Nephron progenitor cell (in vitro differentiated cells): Measurements from ENCODE around the gene CHST13.

ENCODE experiments used
- DNase-seq: peaks from one replicate; pipeline ENCODE4 v3.0.0; 2021
- H3K27ac Mint-ChIP-seq: 2 replicates; pipeline ENCODE4 v1.8.0; 2021; ENCODE audit warnings: mild to moderate bottlenecking, moderate library complexity, mixed read lengths
- H3K27me3 Mint-ChIP-seq: 2 replicates; pipeline ENCODE4 v1.8.0; 2021; ENCODE audit warnings: mild to moderate bottlenecking, low read depth, mixed read lengths; ENCODE audit not compliant: poor library complexity
- H3K36me3 Mint-ChIP-seq: 2 replicates; pipeline ENCODE4 v1.8.0; 2021; ENCODE audit warnings: low read depth, mixed read lengths
- H3K4me1 Mint-ChIP-seq: 2 replicates; pipeline ENCODE4 v1.8.0; 2021; ENCODE audit warnings: mixed read lengths
- H3K4me3 Mint-ChIP-seq: 2 replicates; pipeline ENCODE4 v1.8.0; 2021; ENCODE audit warnings: mild to moderate bottlenecking, moderate library complexity, mixed read lengths
- H3K9me3 Mint-ChIP-seq: 2 replicates; pipeline ENCODE4 v1.8.0; 2021; ENCODE audit warnings: mild to moderate bottlenecking, moderate library complexity, mixed read lengths
- TF ChIP-seq, protein P1 (sequence below): fragments of 200-600 bp; sonication (generic); IDR thresholded peaks from 2 replicates; pipeline ENCODE4 v1.5.0; 2021; ENCODE audit warnings: antibody characterized with exemption

Gene CHST13

DNA sequence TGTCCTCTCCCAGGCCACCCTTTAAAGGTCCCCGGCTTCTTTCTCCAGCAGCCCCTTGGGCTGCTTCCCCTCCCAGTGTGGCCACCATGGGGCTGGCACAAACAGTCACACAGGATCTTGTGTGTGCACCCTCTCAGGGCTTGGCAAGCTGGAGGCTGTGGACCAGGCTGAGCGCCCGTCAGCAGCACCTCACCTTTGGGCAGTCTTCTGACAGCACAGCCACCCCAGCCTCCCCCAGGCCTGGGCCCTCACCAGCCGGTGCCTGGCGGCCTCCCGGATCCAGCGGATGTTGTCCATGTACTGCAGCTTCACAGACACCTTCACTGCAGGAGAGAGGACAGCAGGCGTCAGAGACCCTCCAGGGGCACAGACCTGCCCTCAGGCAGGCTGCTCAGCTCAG is 28.2 kb upstream of the CHST13 start:
- H3K9me3 Mint-ChIP-seq, result no peaks in the 10 kb centered on the region
- TF ChIP-seq, protein P1, sequence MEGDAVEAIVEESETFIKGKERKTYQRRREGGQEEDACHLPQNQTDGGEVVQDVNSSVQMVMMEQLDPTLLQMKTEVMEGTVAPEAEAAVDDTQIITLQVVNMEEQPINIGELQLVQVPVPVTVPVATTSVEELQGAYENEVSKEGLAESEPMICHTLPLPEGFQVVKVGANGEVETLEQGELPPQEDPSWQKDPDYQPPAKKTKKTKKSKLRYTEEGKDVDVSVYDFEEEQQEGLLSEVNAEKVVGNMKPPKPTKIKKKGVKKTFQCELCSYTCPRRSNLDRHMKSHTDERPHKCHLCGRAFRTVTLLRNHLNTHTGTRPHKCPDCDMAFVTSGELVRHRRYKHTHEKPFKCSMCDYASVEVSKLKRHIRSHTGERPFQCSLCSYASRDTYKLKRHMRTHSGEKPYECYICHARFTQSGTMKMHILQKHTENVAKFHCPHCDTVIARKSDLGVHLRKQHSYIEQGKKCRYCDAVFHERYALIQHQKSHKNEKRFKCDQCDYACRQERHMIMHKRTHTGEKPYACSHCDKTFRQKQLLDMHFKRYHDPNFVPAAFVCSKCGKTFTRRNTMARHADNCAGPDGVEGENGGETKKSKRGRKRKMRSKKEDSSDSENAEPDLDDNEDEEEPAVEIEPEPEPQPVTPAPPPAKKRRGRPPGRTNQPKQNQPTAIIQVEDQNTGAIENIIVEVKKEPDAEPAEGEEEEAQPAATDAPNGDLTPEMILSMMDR, result no peak
- peaks cover 21% of the 10 kb centered on the region for H3K27me3 Mint-ChIP-seq
- H3K36me3 Mint-ChIP-seq, result no peaks in the 10 kb centered on the region
- no peak for DNase-seq
- H3K27ac Mint-ChIP-seq, result no peak overlapping the region
- H3K4me1 Mint-ChIP-seq, result peaks cover 17% of the 10 kb centered on the region
- no peak overlapping the region for H3K4me3 Mint-ChIP-seq

DNA sequence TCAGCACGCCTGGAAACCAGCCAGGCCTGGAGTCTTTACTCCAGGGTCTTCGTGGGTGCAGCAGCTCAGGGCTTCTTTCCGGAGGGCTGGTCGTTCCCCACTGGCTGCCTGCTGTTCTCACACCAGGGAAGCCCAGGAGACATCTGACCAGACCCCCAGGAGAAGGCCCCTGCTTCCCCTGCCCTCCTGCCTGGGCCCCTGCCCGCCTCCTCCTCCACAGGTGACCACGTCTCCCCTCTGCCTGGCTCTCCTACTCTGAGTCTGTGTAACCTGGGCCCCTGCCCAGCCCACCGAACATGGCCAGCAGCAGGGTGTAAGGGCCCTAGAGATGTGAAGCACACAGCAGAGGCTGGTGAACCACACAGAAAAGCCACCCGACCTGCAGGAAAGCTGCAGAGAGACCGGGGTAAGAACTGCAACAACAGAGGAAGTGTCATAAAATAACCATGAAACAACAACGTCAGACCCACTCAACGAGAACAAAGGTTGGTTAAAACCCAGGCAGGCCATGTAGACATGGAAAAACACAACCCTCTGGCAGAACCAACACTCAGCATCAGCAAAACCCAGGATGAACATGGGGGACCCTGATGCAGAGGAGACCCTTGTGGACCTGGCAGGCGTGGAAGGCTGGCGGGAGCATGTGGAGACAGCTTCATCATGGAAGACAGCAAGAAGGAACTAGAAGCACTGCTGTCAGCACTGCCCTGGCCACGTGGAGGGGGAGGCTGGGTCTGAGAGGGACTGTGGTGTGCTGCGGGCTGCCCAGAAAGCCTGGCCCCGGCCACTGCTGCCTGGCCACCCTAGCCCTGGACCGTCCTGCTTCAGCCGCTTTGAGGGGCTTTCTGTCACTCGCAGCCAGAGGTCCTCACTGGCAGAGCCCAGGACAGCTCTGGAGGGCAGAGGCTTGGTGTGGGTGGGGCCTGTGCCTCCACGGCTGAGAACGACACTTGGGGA is 26.8 kb upstream of the CHST13 start:
- Mint-ChIP-seq H3K4me1 (peaks cover 17% of the 10 kb centered on the region), H3K27ac (peak overlapping the region; percentile 51)

DNA sequence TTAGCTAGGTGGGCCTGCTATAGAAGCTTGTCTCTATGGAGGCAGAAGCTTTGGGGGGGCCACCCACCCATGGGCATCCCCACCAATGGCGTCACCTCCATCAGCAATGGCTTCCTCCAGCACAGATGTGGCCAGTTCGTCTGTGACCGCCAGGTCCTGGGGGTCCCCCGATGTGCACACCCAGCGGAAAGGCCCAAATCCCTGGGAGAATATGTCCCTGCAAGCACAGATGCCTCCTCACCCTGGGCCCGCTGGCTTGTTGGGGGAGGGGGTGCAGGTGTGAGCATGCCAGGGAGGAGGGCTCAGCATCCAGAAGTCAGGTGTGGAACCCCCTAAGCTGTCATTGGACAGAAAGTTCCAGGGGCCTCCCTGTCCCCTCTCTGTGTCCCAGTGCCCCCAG is 26.0 kb upstream of the CHST13 start:
- no peak overlapping the region for H3K27ac Mint-ChIP-seq

More for the DNA sequence above, 26.8 kb upstream of the CHST13 start:
- H3K27me3 Mint-ChIP-seq, result peaks cover 11% of the 10 kb centered on the region
- no peak for DNase-seq
- no peaks in the 10 kb centered on the region for H3K9me3 Mint-ChIP-seq
- H3K36me3 Mint-ChIP-seq, result no peaks in the 10 kb centered on the region
- H3K4me3 Mint-ChIP-seq, result no peak overlapping the region
- TF ChIP-seq, protein P1, result no peak

DNA sequence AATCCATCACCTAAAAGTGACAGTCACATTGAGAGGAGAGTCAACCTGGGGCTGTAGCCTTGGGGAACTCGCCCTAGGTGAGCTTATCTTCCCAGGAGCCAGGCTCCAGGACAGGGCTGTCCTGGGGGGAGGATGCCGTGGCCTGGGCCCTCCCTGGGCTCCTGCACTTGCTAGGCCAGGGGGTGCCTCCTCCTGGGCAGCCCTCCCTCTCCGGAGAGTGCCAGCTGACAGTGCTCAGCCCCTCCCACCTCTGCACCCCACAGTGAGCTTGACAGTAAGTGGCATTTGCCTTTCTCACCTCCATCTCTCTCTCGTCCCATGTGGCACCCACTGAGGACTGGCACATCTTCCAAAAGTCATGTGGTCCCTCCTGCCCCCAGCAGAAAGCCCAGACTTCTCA is 25.5 kb upstream of the CHST13 start:
- Mint-ChIP-seq H3K27me3 (peaks cover 4% of the 10 kb centered on the region), H3K9me3 (no peaks in the 10 kb centered on the region), H3K27ac (no peak overlapping the region), H3K4me3 (no peak overlapping the region), H3K36me3 (no peaks in the 10 kb centered on the region), H3K4me1 (peaks cover 13% of the 10 kb centered on the region)
- no peak for DNase-seq
- TF ChIP-seq, protein P1, result no peak

More for the DNA sequence above, 26.0 kb upstream of the CHST13 start:
- TF ChIP-seq, protein P1, result no peak
- no peaks in the 10 kb centered on the region for H3K36me3 Mint-ChIP-seq
- H3K27me3 Mint-ChIP-seq, result peaks cover 9% of the 10 kb centered on the region
- no peaks in the 10 kb centered on the region for H3K9me3 Mint-ChIP-seq
- no peak for DNase-seq
- H3K4me1 Mint-ChIP-seq, result peaks cover 17% of the 10 kb centered on the region
- no peak overlapping the region for H3K4me3 Mint-ChIP-seq

DNA sequence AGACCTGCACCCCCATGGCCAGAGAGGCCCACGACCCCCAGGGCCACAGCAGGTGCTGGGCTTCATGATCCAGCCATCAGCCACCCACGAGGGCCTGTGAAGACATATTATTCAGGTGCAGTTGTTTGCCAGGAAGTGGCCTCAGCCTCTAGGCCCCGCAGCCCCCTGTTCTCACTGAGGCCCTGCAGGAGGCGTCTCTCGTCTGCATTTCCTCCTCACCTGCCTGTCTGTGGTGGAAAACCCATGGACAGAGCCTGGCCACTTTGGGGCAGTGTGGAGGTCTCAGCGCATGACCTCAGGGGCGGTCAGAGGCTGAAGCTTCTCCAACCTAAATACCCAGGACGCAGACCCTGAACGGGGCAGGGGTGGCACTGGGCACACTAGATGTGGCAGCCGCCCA is 25.0 kb upstream of the CHST13 start:
- Mint-ChIP-seq H3K27ac (no peak overlapping the region), H3K36me3 (no peaks in the 10 kb centered on the region), H3K9me3 (no peaks in the 10 kb centered on the region), H3K27me3 (peaks cover 3% of the 10 kb centered on the region), H3K4me1 (peaks cover 13% of the 10 kb centered on the region), H3K4me3 (no peak overlapping the region)
- DNase-seq, result no peak
- TF ChIP-seq, protein P1, result no peak

DNA sequence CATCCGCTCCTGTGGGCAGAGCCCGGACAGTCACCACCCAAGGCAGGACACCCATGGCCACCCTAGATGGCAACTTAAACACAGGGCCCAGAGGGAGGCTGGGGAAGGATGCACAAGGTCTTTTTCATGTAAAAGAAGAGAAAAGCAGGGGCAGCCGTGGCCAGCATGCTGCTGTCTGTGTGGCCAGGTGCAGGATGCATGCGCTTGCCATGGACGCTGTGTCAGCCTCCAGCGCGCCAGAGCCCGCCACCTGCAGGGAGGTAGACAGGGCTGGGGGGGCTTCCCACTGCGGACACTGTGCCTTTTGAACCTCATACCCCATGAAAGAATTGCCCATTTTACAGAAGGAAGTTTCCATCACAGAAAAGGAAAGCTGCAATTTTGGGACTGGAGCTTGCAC is 24.6 kb upstream of the CHST13 start:
- H3K27me3 Mint-ChIP-seq, result peaks cover 8% of the 10 kb centered on the region
- TF ChIP-seq, protein P1, result no peak
- peaks cover 13% of the 10 kb centered on the region for H3K4me1 Mint-ChIP-seq
- H3K27ac Mint-ChIP-seq, result no peak overlapping the region
- H3K9me3 Mint-ChIP-seq, result no peaks in the 10 kb centered on the region
- H3K4me3 Mint-ChIP-seq, result no peak overlapping the region
- no peaks in the 10 kb centered on the region for H3K36me3 Mint-ChIP-seq
- no peak for DNase-seq
